ENCODE results near the gene PCDHGA8.
"Not testable (repeated sequence)": the region's sequence is repeated elsewhere in the genome, so short reads cannot be mapped to it uniquely, and the experiment has no call there.

The PCDHGA8 gene

DNA sequence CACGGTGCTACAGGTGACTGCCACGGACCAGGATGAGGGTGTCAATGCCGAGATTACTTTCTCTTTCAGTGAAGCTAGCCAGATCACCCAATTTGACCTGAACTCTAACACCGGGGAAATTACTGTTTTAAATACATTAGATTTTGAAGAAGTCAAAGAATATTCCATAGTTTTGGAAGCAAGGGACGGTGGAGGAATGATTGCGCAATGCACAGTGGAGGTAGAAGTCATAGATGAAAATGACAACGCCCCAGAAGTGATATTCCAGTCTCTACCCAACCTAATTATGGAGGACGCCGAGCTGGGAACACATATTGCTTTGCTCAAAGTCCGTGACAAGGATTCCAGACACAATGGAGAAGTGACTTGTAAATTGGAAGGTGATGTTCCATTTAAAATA lies 3.8 kb upstream of the PCDHGA8 start:
- DNase-seq (ENCODE audit: low spot score): no peak
- TF ChIP-seq, protein P1, sequence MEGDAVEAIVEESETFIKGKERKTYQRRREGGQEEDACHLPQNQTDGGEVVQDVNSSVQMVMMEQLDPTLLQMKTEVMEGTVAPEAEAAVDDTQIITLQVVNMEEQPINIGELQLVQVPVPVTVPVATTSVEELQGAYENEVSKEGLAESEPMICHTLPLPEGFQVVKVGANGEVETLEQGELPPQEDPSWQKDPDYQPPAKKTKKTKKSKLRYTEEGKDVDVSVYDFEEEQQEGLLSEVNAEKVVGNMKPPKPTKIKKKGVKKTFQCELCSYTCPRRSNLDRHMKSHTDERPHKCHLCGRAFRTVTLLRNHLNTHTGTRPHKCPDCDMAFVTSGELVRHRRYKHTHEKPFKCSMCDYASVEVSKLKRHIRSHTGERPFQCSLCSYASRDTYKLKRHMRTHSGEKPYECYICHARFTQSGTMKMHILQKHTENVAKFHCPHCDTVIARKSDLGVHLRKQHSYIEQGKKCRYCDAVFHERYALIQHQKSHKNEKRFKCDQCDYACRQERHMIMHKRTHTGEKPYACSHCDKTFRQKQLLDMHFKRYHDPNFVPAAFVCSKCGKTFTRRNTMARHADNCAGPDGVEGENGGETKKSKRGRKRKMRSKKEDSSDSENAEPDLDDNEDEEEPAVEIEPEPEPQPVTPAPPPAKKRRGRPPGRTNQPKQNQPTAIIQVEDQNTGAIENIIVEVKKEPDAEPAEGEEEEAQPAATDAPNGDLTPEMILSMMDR (IDR thresholded peaks at IDR 0.05): no peak
- H3K27ac ChIP-seq: no peak overlapping the region
- peak overlapping the region; percentile 48 for H3K4me3 ChIP-seq

DNA sequence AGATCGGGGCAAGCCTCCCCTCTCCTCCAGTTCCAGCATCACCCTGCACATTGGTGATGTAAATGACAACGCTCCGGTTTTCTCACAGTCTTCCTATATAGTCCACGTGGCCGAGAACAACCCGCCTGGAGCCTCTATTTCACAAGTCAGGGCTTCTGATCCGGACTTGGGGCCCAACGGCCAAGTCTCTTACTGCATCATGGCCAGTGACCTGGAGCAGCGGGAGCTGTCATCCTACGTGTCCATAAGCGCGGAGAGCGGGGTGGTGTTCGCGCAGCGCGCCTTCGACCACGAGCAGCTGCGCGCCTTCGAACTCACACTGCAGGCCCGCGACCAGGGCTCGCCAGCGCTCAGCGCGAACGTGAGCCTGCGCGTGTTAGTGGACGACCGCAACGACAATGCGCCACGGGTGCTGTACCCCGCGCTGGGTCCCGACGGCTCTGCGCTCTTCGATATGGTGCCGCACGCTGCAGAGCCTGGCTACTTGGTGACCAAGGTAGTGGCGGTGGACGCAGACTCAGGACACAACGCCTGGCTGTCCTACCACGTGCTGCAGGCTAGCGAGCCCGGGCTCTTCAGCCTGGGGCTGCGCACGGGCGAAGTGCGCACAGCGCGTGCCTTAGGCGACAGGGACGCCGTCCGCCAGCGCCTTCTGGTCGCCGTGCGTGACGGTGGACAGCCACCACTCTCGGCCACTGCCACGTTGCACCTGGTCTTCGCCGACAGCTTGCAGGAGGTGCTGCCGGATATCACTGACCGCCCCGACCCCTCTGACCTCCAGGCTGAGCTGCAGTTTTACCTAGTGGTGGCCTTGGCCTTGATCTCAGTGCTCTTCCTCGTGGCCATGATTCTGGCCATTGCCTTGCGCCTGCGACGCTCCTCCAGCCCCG lies 3.0 kb upstream of the PCDHGA8 start:
- Histone ChIP-seq H3K4me3 (peak overlapping the region; percentile 43), H3K27ac (no peak overlapping the region)
- TF ChIP-seq, protein P1 (IDR thresholded peaks at IDR 0.05): no peak
- no peak for DNase-seq (ENCODE audit: low spot score)

DNA sequence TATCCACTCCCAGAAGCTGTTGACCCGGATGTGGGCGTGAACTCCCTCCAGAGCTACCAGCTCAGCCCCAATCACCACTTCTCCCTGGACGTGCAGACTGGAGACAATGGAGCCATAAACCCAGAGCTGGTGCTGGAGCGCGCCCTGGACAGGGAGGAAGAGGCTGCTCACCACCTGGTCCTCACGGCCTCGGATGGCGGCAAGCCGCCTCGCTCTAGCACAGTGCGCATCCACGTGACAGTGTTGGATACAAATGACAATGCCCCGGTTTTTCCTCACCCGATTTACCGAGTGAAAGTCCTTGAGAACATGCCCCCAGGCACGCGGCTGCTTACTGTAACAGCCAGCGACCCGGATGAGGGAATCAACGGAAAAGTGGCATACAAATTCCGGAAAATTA lies 834 bp downstream of the PCDHGA8 start:
- peak overlapping the region; percentile 25 for H3K4me3 ChIP-seq
- TF ChIP-seq, protein P1 (IDR thresholded peaks at IDR 0.05): no peak
- DNase-seq (ENCODE audit: low spot score): no peak

DNA sequence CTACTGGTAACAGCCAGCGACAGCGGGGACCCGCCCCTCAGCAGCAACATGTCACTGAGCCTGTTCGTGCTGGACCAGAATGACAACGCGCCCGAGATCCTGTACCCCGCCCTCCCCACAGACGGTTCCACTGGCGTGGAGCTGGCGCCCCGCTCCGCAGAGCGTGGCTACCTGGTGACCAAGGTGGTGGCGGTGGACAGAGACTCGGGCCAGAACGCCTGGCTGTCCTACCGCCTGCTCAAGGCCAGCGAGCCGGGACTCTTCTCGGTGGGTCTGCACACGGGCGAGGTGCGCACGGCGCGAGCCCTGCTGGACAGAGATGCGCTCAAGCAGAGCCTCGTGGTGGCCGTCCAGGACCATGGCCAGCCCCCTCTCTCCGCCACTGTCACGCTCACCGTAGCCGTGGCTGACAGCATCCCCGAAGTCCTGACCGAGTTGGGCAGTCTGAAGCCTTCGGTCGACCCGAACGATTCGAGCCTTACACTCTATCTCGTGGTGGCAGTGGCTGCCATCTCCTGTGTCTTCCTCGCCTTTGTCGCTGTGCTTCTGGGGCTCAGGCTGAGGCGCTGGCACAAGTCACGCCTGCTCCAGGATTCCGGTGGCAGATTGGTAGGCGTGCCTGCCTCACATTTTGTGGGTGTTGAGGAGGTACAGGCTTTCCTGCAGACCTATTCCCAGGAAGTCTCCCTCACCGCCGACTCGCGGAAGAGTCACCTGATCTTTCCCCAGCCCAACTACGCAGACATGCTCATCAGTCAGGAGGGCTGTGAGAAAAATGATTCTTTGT lies 2.2 kb downstream of the PCDHGA8 start:
- H3K4me3 ChIP-seq; DNase-seq (ENCODE audit: low spot score); H3K27ac ChIP-seq: not testable (repeated sequence)

More for the DNA sequence above, 834 bp downstream of the PCDHGA8 start:
- H3K27ac ChIP-seq: no peak overlapping the region

DNA sequence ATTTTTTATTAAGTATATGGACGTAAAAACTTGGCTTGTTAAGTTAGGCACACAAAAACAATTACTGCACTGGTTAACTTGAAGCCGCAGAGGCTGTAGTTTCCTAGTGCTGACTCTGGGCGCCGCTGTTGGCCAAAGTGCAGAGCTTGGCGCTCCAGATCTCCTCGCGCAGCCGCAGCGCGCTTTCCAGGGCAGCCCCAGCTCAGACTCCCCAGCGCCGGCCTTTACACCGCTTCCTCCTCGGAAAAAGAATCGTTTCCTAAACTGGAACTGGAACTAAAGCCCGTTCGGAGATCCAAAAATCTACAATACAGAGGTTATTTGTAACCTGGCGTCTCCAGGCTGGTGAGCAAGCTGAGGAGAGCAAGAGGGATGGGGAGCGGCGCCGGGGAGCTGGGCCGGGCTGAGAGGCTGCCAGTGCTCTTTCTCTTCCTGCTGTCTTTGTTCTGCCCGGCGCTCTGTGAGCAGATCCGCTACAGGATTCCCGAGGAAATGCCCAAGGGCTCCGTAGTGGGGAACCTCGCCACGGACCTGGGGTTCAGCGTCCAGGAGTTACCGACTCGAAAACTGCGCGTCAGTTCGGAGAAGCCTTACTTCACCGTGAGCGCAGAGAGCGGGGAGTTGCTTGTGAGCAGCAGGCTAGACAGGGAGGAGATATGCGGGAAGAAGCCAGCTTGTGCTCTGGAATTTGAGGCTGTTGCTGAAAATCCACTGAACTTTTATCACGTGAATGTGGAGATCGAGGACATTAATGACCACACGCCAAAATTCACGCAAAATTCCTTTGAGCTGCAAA lies 5.5 kb downstream of the PCDHGA8 start, which contains the start of gene PCDHGB5:
PCDHGB5 (plus strand) TSS at position 192 of the 796 bp plus-strand sequence; CDS start at position 373, 181 bp downstream.
- H3K4me3 ChIP-seq: peak within 1 kb of the TSS; percentile 59
- H3K27ac ChIP-seq; DNase-seq (ENCODE audit: low spot score): not testable (repeated sequence)

DNA sequence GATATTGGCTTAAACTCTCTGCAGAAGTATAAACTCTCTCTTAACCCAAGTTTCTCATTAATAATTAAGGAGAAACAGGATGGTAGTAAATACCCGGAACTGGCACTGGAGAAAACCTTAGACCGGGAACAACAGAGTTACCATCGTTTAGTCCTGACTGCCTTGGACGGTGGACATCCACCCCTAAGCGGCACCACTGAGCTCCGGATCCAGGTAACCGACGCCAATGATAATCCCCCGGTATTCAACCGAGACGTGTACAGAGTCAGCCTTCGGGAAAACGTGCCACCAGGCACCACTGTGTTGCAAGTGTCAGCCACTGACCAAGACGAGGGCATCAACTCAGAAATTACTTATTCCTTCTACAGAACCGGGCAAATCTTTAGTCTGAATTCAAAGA lies 6.2 kb downstream of the PCDHGA8 start:
- Histone ChIP-seq H3K27ac (no peak overlapping the region), H3K4me3 (peak overlapping the region; percentile 53)
- no peak for DNase-seq (ENCODE audit: low spot score)
- TF ChIP-seq, protein P1 (IDR thresholded peaks at IDR 0.05): no peak

DNA sequence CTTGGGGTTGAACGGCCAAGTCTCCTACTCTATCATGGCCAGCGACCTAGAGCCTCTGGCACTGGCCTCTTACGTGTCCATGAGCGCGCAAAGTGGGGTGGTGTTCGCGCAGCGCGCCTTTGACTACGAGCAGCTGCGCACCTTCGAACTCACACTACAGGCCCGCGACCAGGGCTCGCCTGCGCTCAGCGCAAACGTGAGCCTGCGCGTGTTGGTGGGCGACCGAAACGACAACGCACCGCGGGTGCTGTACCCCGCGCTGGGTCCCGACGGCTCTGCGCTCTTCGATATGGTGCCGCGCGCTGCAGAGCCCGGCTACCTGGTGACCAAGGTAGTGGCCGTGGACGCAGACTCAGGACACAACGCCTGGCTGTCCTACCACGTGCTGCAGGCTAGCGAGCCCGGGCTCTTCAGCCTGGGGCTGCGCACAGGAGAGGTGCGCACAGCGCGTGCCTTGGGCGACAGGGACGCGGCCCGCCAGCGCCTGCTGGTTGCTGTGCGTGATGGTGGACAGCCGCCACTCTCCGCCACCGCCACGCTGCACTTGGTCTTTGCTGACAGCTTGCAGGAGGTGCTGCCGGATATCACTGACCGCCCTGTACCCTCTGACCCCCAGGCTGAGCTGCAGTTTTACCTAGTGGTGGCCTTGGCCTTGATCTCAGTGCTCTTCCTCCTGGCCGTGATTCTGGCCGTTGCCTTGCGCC lies 7.3 kb downstream of the PCDHGA8 start:
- no peak overlapping the region for H3K27ac ChIP-seq
- DNase-seq (ENCODE audit: low spot score): no peak
- TF ChIP-seq, protein P1 (IDR thresholded peaks at IDR 0.05): no peak
- H3K4me3 ChIP-seq: peak overlapping the region; percentile 53
